Erythroblast (primary cell): ENCODE measurements around the gene MZT2B.
"Not testable (repeated sequence)": the region's sequence is repeated elsewhere in the genome, so short reads cannot be mapped to it uniquely, and the experiment has no call there.

Experiments
- GATA1 ChIP-seq: IDR thresholded peaks from 2 replicates; pipeline ENCODE4 v1.6.1; 2011; ENCODE audit warnings: low read depth, mild to moderate bottlenecking, control low read depth, low read length, moderate library complexity
- POLR2A ChIP-seq: IDR thresholded peaks from 2 replicates; pipeline ENCODE4 v1.6.1; 2011; ENCODE audit warnings: mild to moderate bottlenecking, low read length

DNA sequence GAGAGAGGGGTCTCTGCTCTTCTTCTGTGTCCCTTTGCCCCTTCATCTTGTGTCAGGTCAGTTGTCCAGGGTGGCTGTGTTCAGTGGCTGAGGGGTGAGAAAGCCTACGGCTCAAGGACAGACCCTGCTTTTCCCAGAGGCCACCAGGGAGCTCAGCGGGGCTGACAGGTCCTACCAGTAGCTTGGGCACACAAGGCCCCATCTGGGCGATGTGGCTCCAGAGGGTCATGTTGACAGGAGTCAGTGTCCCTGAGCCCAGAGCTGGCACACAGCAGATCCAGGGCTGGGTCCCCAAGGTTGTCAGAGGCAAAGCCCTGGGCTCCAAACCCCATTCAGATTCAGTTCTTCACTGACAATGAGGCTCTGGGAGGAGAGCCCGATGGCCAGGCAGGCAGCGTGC, 44.9 kb upstream of the MZT2B start:
- TF ChIP-seq POLR2A, GATA1: not testable (repeated sequence)
